Osteocyte (in vitro differentiated cells): ENCODE results near the gene MRPL50. TPM values are rescaled to one million over a fixed set of nuclear protein-coding genes. Genes with fewer than 3 reads are reported as not detected.

ENCODE experiments used
- DNase-seq: peaks from one replicate; pipeline ENCODE4 v3.0.0; 2021; ENCODE audit warnings: mixed read lengths; ENCODE audit not compliant: unreplicated experiment; ENCODE audit errors: extremely low spot score
- H3K27ac Mint-ChIP-seq: one replicate; pipeline ENCODE4 v1.8.0; 2021; ENCODE audit warnings: mild to moderate bottlenecking, mixed read lengths; ENCODE audit not compliant: unreplicated experiment
- H3K27me3 Mint-ChIP-seq: one replicate; pipeline ENCODE4 v1.8.0; 2021; ENCODE audit warnings: mixed read lengths; ENCODE audit not compliant: unreplicated experiment
- H3K36me3 Mint-ChIP-seq: one replicate; pipeline ENCODE4 v1.8.0; 2021; ENCODE audit warnings: mixed read lengths; ENCODE audit not compliant: unreplicated experiment
- H3K4me1 Mint-ChIP-seq: one replicate; pipeline ENCODE4 v1.8.0; 2021; ENCODE audit warnings: mixed read lengths; ENCODE audit not compliant: unreplicated experiment
- H3K4me3 Mint-ChIP-seq: one replicate; pipeline ENCODE4 v1.8.0; 2021; ENCODE audit warnings: mild to moderate bottlenecking, moderate library complexity, mixed read lengths; ENCODE audit not compliant: unreplicated experiment
- H3K9me3 Mint-ChIP-seq: one replicate; pipeline ENCODE4 v1.8.0; 2021; ENCODE audit warnings: mixed read lengths; ENCODE audit not compliant: unreplicated experiment
- total RNA-seq: library from RNA; stranded (reverse); gene quantifications from 2 replicates; pipeline ENCODE4 v1.2.1, GENCODE V29; 2021
- TF ChIP-seq, protein P1 (sequence below): fragments of 200-600 bp; sonication (generic); IDR thresholded peaks from 2 replicates; pipeline ENCODE4 v1.5.0; 2021; ENCODE audit warnings: antibody characterized with exemption, mild to moderate bottlenecking, moderate library complexity

Gene MRPL50
- total RNA-seq, 1 donor from 2014 or later, result 7.4 TPM

DNA sequence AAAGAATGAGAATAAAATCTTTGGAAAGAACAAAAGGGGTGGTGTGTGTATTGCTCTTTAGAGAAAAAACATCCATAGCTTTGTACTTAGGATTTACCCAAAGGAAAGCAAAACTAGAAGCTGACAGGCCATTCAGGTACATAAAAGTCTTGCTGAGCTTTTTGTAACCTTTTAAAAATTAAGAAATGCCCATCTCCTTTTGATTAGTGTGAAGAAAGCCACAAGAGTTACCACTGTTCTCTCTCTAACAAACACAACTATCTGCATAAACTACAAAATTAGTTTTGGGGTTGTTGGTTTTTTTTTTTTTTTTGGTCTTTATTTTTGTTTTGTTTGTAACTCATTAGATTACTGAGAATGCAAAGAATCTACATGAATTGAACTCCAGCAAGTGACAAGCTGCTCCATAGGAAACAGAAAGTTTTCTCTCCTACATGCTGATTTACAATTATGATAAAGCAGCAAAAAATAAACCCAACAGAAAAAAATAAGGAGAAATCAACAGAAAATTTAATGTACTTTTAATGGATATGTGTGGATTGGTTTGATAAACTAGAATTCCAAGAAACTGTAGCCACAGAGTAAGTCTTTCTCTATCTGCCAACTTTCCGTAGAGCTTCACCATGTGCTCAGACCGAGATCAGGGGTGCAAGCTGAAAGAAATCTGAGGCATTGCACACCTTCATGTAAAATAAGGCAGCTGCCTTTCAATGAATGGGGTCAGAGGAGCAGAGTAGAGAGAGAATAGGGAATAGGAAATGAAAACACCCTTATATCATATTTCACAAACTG, 25.9 kb downstream of the MRPL50 start:
- H3K4me3 Mint-ChIP-seq, result no peak overlapping the region
- H3K9me3 Mint-ChIP-seq, result no peaks in the 10 kb centered on the region
- no peak for DNase-seq
- no peaks in the 10 kb centered on the region for H3K4me1 Mint-ChIP-seq
- no peaks in the 10 kb centered on the region for H3K36me3 Mint-ChIP-seq
- no peak overlapping the region for H3K27ac Mint-ChIP-seq
- peaks cover 10% of the 10 kb centered on the region for H3K27me3 Mint-ChIP-seq
- TF ChIP-seq, protein P1, sequence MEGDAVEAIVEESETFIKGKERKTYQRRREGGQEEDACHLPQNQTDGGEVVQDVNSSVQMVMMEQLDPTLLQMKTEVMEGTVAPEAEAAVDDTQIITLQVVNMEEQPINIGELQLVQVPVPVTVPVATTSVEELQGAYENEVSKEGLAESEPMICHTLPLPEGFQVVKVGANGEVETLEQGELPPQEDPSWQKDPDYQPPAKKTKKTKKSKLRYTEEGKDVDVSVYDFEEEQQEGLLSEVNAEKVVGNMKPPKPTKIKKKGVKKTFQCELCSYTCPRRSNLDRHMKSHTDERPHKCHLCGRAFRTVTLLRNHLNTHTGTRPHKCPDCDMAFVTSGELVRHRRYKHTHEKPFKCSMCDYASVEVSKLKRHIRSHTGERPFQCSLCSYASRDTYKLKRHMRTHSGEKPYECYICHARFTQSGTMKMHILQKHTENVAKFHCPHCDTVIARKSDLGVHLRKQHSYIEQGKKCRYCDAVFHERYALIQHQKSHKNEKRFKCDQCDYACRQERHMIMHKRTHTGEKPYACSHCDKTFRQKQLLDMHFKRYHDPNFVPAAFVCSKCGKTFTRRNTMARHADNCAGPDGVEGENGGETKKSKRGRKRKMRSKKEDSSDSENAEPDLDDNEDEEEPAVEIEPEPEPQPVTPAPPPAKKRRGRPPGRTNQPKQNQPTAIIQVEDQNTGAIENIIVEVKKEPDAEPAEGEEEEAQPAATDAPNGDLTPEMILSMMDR, result no peak

DNA sequence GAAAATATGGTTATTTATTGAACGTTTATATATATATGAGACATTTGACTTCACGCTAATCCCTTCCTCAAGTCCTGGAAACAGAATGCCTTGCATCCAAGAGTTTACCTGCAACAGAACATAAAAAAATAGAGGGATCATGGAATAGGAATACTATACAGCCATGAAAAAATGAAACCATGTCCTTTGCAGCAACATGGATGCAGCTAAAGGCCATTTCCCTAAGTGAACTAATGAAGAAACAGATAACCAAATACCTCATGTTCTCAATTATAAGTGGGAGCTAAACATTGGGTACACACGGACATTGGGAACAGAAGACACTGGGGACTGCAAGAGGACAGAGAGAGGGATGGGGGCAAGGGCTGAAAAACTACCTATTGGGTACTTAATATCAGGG, 26.6 kb downstream of the MRPL50 start:
- no peaks in the 10 kb centered on the region for H3K36me3 Mint-ChIP-seq
- no peaks in the 10 kb centered on the region for H3K4me1 Mint-ChIP-seq
- TF ChIP-seq, protein P1, result no peak
- no peak overlapping the region for H3K27ac Mint-ChIP-seq
- DNase-seq, result no peak
- H3K4me3 Mint-ChIP-seq, result no peak overlapping the region
- H3K9me3 Mint-ChIP-seq, result no peaks in the 10 kb centered on the region
- H3K27me3 Mint-ChIP-seq, result peaks cover 10% of the 10 kb centered on the region

DNA sequence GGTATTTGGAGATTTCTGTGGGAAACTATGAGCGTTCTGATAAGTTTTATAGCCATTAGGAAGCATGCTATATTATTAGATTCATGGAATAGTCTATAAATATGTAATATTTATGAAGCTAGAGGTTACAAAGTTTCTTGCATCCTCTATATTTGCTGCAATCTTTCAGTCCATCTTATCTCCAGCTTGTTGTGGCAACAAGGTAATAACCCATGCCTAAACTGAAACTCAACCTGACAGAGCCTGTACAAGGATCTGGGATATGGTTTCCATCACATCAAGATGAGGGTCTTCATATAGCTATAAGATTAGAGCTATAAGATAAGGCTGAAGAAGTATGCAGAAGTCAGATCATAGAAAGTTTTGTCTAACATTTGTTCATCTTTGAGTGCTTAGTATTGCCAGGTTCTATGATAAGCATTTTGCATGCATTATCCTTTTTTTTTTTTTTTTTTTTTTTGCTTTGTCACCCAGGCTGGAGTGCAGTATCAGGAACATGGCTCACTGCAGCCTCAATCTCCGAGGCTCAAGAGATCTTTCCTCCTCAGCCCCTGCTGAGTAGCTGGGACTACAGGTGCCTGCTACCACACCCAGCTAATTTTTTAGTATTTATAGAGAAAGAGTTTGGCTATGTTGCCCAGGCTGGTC, 28.4 kb downstream of the MRPL50 start:
- no peak overlapping the region for H3K27ac Mint-ChIP-seq
- H3K36me3 Mint-ChIP-seq, result no peaks in the 10 kb centered on the region
- no peaks in the 10 kb centered on the region for H3K4me1 Mint-ChIP-seq
- H3K4me3 Mint-ChIP-seq, result no peak overlapping the region
- TF ChIP-seq, protein P1, result no peak
- no peak for DNase-seq
- no peaks in the 10 kb centered on the region for H3K9me3 Mint-ChIP-seq
- H3K27me3 Mint-ChIP-seq, result peaks cover 10% of the 10 kb centered on the region

DNA sequence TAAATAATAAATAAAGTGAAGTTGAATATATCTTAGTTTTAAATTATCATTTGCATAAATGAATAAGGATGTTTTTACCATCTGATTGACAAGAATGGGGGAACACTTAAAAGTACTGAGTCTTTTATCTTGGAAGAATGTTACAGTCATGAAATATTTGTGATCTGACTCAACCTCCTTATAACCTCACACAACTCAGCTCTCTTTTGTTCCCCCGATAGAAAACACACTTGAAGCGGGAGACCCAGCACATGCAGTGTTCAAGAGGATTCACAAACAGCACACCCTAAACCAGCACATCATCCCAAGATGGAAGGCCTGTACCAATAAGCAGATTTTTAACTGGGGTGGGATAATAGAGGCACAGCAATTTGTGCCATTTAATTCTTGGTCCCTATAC, 29.1 kb downstream of the MRPL50 start:
- TF ChIP-seq, protein P1, result no peak
- Mint-ChIP-seq H3K27me3 (peaks cover 11% of the 10 kb centered on the region), H3K4me1 (no peaks in the 10 kb centered on the region), H3K9me3 (no peaks in the 10 kb centered on the region), H3K27ac (no peak overlapping the region), H3K4me3 (no peak overlapping the region), H3K36me3 (no peaks in the 10 kb centered on the region)
- DNase-seq, result no peak

DNA sequence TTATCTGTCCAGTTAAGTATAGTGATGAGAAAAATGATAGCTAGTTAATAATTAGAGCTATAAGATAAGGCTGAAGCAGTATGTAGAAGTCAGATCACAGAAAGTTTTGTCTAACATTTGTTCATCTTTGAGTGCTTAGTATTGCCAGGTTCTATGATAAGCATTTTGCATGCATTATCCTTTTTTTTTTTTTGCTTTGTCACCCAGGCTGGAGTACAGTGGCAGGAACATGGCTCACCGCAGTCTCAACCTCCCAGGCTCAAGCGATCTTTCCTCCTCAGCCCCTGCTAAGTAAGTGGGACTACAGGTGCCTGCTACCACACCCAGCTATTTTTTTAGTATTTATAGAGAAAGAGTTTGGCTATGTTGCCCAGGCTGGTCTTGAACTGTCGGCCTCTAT, 31.1 kb downstream of the MRPL50 start:
- Mint-ChIP-seq H3K4me3 (no peak overlapping the region), H3K27me3 (peaks cover 7% of the 10 kb centered on the region), H3K9me3 (no peaks in the 10 kb centered on the region), H3K27ac (no peak overlapping the region), H3K4me1 (no peaks in the 10 kb centered on the region), H3K36me3 (no peaks in the 10 kb centered on the region)
- TF ChIP-seq, protein P1, result no peak
- no peak for DNase-seq
